ENCODE results near the gene SSB.
"Not testable (repeated sequence)": the region's sequence is repeated elsewhere in the genome, so short reads cannot be mapped to it uniquely, and the experiment has no call there.

Gene SSB

DNA sequence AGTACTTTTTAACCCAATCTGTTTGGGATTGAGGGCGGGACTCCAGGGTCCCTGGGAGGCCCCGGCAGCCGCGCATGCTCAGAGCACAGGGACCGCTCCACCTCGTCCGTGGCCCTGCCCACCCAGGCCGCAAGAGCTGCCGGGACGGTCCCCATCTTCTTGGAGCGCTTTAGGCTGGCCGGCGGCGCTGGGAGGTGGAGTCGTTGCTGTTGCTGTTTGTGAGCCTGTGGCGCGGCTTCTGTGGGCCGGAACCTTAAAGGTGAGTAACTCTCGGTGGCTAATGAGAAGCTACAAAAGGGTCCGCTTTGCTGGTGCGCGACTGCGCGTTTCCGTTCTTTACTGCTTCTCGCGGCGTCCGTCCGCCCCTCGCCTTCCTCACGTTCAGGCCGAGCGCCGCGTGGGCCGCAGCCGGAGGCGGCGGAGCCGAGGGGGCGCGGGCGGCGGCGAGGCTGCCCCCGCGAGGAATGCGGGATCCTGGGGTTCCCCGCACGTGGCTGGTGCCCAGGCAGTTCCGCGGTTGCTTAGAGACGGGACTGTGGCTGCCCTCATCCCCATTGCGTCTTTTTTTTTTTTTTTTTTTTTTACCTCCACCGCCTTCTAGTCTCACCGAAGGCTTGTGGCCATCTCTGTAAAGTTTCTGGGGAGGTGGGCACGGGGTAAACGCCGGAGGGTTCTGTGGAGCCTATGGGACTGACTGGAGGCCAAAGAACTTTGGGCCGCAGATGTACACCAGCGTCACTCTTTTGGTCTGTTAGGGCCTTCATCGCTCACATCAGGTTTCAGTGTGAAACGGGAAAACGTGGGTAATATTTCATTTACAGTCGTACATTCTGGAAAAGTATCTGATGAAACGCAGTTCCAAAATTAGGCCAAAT is at the start of gene SSB:
TSS of gene SSB (plus strand) at position 154 of the 875 bp plus-strand sequence. CDS start 2,090 bp downstream, outside the sequence.
- peak; percentile 94 for DNase-seq

DNA sequence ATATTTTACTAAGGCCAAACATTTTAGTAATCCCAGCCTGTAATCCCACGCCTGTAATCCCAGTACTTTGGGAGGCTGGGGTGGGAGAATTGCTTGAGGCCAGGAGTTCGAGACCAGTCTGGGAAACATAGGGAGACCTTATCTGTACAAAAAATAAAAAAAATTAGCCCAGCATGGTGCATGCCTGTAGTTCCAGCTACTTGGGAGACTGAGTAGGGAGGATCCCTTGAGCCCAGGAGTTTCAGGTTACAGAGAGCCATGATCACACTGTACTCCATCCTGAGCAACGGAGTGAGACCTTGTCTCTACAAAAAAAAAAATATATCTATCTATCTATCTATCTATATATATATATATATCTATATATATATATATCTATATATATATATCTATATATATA is 45.9 kb upstream of the SSB start:
- no peak for DNase-seq

DNA sequence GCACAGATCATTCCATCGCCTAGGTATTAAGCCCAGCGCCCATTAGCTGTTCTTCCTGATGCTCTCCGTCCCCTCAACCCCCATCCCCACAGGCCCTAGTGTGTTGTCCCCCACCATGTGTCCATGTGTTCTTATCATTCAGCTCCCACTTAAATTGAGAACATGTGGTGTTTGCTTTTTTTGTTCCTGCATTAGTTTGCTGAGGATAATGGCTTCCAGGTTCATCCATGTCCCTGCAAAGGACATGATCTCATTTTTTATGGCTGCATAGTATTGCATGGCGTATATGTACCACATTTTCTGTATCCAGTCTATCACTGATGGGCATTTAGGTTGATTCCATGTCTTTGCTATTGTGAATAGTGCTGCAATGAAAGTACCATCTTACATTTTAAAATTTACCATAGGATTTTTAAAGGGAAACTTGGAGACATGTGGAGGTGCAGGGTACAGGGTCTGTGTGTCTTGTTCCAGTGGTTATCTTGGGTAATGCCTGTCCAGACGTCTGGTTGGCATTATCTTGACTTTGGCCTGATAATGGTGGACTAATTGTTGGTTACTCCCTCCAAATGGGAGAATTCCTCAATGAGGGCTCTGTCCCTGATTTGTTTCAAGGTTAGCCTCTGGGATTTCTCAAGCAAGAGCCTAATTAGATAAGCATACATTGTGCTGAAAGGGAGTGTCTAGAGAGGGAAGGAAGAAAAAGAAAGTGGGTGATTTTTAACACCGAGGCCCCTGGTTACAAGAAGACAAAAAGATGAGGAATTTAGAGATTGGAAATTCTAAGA is 43.4 kb upstream of the SSB start:
- DNase-seq, result no peak

DNA sequence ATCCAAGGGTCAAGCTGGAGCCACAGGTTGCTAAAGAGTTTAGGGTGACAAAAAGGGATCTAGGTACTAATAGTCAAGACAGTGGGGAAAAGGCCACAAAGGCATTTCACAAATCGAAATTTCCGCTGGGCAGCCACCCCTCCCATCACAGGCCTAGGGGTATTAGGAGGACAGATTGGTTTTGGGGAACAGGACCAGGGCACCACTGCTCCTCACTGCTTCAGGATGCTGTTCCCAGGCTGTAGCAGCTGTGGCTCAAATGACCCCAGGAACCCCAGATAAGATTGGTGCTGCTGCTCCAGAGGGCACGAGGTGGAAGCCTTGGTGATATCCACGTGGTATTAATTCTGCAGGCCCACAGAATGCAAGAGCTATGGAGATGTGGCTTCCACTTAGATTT is 42.3 kb upstream of the SSB start:
- DNase-seq, result no peak

DNA sequence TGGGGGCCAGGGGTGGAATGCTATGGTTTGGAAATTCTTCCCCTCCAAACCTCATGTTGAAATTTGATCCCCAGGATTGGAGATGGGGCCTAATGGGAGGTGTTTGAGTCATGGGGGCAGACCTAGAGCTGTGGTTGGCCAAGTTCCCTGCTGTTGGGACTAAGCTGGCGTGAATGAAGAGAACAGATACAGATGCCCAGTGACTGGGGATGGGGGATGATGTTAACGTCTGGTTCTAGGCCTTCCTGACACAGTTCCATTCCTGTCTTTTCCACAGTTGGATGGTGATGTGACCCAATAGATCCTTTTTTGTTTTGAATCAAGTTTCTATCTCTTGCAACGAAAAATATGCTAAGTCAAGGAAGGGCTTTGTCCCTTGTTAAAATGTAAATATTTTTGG is 41.3 kb upstream of the SSB start:
- DNase-seq, result no peak

DNA sequence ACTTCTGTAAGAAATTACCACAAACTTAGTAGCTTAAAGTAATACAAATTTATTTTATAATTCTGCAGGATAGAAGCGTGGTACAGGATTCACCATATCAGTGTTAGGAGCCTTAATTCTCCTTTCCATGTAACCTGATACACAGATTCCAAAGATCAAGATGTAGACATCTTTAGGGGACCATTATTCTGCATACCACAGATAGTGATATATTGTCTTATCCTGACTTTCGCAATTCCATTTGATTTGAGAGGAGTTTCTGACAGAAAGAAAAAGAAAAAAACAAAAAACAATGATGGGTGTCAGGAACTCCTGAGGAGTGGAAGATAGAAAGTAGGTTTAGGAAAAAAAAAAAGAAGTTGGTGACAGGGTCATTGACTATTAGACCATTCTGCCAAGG is 40.9 kb upstream of the SSB start:
- no peak for DNase-seq

DNA sequence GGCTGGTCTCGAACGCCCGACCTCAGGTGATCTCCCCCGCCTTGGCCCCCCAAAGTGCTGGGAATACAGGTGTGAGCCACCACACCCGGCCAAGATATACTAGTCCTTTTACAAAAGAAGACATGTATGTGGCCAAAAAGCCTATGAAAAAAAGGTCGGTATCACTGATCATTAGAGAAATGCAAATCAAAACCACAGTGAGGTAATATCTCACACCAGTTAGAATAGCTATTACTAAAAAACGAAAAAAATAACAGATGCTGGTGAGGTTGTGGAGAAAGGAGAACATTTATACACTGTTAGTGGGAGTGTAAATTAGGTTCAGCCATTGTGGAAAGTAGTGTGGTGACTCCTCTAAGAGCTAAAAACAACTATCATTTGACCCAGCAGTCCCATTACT is 38.7 kb upstream of the SSB start:
- DNase-seq, result no peak

DNA sequence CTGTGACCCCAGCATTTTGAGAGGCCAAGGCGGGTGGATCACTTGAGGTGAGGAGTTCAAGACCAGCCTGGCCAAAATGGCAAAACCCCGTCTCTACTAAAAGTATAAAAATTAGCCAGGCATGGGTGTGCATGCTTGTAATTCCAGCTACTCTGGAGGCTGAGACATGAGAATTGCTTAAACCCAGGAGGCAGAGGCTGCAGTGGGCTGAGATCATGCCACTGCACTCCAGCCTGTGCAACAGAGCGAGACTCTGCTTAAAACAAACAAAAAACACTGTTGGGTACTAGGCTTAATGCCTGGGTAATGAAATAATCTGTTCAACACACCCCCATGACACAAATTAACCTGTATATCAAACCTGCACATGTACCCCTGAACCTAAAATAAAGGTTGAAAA is 37.9 kb upstream of the SSB start:
- DNase-seq, result not testable (repeated sequence)

DNA sequence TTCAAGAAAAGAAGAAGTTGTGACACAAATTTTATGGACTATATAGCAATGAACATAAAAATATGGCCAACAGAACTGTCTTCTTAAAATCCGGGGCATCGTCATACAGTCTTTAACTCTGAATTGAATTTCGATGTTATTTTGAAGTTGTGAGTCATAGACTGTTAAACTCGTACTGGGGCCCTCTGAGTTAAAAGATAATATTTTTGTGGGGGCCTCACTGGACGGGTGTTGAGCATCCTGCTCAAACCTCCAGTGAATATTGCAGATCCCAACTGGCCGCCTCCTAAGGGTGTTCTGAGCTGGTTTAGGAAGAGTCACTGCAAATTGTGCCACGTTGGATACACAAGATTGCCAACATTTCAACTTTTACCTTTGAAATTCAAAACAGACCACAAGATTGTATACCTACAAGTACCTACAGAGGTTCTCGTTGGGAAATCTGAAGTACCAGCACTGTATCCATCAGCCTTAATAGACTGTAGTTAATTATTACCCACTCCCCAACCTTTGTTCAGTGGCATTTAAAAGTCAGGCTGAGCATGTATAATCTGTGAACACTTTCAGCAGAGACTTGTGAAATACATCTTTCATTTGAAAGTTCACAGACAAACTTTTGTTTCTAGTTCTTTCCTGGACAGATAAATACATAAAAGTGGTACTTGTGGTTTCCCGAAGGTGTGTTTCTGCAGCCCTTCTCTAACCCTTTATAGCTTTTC is 37.3 kb upstream of the SSB start:
- DNase-seq, result no peak

DNA sequence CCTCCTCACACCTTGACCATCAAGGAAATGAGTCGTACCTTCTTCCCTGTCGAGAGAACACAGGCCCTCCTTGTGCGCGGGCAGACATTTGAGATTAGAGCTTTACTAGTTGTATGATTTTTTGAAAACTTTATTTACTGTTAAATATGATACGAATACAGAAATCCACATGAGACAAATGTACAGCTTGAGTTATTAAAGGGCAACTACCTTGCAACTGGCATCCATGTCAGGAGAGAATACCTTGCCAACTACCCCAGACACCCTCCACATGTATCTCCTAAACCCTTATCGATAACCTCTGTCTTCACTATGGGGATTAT is 36.7 kb upstream of the SSB start:
- DNase-seq, result no peak

DNA sequence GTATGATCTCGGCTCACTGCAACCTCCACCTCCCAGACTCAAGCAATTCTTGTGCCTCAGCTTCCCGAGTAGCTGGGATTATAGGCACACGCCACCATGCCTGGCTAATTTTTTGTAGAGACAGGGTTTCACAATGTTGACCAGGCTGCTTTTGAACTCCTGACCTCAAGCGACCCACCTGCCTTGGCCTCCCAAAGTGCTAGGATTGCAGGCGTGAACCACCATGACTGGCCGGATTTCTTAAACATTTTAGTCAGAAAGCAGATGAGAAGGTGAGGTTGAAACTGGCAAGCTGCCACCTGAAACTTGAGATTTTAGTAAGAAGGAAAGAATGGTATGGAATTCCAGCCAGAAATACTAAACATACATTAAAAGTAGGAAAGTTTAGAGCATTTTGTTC is 33.1 kb upstream of the SSB start:
- DNase-seq, result peak; percentile 34

DNA sequence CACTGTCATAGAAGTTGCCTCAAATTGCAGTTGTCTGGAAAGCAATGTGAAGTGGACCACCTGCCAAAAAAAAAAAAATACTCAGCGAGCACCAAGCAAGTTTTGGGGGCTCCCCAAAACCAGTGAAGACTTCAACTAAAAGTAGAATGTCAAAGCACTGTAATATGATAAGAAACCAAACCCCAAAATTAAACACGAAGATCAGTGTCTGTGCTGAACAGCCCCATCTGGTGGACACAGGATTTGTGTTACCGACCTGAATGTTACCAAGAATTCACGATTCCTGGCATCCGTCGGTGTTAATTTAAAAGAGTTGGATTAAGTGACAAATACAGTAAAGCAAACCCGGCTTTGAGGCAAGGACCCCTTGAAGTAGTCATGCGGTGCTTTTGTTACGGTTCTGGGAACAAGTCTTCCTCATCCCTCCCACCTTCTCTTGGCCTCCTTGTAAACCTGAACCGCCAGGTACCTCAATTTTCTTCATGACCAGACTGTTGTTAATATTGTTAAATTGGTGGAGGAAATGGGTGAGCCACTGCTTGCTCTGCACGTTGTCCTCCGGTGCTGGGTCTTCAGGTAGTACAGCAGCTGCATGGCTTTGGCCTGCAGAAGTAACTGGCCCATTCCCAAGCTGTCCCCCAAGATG is 31.3 kb upstream of the SSB start:
- DNase-seq, result peak; percentile 67

DNA sequence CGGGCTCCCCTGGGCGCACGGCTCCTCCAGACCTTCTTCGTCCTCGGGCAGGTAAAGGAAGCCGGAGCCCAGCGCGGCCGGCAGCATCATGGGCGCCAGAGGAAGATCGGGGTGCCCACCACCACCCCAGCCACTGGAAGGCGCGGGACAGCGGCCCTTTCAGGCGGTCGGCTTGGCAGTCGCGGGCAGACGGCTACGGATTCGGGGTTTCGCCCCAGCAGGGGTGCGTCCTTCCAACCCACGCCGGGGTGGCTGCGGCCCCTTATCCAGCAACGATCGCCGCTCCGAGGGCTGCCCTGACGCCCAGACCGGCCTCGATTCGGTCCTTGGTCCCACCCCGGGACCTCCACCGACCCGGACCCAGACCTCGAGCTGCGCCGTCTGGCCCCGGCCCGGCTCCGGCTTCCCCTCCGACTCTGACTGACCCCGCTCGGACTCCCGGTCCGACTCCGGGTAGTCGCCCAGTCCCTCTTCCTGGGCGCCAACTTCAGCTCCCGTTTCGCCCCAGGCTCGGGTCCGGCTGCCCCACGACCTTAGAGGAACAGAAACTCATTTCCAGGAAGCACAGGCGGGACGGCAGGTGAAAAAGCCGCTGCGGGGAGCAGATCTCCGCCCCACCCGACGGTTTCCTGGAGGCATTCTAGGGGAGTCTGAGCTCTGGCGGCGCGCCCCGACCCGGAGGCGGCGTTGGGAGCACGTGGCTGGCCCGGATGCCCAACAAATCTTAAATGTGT is 30.2 kb upstream of the SSB start:
- peak; percentile 36 for DNase-seq

DNA sequence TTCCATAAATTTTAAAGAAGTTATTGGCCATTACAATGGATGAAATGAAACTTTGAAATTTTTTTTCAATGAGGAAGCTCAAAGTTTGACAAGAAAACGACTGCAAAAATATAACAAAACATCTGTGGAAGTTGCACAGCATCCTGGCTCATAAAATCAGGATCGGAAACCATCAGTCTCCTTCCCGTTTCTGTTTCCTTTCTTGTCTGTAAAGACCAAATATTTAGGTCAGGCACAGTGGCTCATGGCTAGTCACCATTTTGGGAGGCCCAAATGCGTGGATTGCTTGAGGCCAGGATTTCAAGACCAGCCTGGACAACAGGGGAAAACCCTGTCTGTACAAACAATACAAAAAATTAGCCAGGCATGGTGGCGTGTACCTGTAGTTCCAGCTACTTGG is 27.6 kb upstream of the SSB start:
- no peak for DNase-seq

DNA sequence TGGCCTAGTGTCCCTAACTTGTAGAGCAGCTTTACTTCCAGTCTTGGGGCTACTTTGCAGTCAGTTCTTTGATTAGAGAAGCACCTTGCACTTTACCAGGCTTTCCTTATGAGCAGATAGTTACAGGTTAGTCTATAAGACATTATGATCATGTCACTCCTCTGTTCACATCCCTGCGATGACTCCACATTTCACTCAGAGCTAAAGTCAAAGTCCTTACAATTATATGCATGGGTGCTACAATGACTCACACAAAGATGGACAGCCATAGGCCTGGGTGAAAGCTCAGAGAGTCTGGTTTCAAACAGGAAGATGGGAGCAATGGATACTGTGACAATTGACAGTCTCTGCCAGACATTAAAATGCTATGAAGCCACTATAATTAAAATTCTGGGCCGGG is 27.1 kb upstream of the SSB start:
- no peak for DNase-seq

DNA sequence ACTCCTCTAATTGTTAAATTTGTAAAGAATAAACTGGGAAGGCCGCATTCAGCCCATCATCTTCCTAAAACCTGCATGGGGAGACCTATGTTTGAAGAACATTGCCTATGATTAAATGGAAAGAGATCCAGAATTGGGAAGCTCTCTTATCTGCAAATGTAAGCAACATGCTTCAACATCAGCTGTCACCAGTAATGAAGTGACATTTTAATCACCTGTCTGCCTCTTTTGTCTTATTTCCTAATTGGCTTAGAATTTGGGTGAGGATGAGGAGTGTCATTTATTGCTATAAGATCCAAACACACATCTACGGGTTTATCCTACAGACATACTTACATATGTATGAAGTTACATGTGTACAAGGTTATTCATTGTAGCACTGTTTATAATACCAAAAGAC is 26.0 kb upstream of the SSB start:
- DNase-seq, result no peak

DNA sequence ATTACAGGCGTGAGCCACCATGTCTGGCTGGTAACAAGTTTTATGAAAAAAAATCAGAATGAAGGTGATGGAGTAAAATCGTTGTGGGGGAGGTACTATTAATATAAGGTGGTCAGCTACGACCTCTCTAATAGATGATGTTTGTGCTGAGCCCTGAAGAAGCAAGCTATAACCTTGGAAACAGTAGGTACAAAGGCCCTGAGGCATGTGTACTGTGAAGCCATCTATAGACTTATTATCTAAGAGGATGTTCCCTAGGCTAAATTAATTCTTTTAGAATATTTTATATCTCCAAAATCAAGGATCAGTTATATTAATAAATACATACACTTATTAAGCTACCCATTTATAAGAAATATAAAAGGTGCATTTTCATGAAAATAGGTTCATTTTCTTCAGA is 23.3 kb upstream of the SSB start:
- no peak for DNase-seq

DNA sequence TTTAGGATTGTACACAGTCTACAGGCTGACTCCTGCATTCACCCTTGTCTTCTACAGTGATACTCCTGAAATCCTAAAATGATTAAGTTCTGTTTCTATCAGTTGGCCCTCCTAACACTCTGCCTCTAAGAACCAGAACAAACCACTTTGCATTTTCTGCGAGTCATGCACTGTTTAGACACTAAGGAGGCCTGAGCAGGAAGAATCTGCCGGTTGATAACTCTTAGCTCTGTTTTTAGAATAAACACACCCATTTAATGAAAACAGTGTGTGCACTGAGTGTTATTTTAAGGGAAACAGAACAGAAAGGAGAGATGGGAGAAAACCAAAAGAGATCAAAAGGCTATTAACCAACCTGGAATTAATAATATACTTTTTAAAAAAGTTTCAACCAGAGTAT is 22.9 kb upstream of the SSB start:
- no peak for DNase-seq

DNA sequence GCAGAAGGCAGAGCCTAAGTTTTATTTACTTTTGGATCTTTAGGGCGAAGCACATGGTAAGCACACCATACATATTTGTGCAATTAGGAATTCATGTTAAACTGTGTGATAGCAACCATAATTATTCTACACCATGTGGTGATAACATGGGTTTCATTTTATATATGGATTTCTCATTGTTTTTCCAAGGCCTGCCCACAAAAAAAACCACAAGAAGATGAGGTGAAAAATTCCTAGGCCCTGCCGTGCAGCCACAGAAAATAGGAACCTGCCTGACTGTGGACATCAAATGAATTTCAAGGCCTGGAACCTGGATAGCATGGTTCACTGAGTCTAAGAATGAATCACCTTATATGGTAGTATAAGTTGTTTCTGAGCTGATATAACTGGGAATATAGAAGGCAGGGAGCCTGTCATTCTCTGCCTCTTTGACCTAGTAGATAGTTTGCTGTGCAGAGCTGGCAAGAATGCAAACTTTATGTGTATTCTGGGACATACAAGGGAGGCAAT is 22.4 kb upstream of the SSB start:
- no peak for DNase-seq

DNA sequence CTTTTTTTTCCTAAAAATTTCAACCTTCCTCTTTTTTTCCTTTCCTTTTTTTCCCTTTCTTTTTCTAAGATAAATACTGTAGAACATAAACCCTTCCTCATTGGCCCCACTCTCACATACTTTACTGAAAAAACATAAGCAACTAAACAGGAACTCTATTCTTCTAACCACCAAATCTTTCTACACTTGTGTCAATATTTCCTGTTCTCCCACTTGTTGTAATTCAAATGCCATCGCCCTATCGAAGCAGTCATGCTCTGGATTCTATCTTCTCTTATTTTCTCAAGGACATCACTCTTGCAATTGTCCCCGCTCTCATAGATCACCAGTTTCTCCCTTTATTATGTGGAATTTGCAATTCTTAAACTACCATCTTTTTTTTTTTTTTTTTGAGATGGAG is 20.2 kb upstream of the SSB start:
- DNase-seq, result no peak

DNA sequence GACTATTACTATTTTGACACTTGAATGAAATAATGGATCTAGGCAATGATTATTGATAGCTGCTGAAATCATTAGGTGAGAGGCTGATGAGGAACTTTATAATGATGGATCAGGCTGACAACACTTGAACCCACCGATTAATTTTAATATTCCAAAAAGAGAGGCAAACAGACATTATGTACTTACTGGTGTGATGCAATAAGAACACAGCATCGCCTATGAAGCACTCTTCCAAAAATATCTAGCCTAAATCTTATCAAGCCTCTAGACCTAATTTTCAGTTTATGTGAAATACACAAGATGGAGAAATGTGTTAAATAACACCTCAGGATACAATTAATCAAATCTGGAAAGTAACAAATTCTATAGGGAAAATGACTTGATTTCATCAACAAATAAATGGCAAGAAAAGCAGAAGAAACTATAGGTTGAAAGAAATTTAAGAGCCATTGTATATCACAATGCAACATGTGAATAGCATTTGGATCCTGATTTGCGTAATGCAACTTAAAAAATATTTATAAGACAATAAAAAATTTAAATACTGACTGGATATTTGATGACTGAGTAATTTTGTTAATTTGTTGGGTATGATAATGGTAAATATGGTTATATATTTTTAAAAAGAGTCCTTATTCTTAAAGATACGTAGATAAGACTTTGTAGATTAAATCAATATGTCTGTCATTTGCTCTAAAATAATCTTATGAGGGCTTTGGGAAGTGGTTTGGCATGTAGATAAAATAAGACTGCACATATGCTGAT is 17.2 kb upstream of the SSB start:
- no peak for DNase-seq

DNA sequence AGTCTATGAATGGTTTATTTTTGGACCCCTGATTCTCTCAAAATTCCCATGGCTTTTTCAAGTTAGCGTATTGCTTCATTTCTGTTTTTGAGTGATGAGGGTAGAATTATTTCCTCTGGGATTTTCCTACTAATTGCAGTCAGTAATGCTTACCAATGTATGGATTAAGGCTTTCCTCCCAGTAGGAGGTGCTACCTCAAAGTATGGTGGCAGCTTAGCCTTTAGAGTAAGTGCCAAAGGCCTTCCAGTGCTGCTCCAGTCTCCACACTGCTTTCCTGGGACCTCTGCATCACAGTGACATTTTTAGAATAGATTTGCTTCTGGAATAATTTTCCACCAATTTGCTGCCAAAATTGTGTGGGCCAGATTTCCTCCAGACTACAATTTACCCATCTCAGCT is 16.2 kb upstream of the SSB start:
- DNase-seq, result no peak

Measured in RPMI8226 (cell line).